Astrocyte (in vitro differentiated cells and primary cell): Measurements from ENCODE around the gene KBTBD2. TPM values are rescaled to one million over a fixed set of nuclear protein-coding genes. Genes with fewer than 3 reads are reported as not detected.

Experiments used
- DNase-seq: peaks from one replicate; pipeline ENCODE4 v3.0.0-alpha.2; 2010; ENCODE audit warnings: low read depth
- FAIRE-seq: peaks from 2 replicates; lab custom pipeline; 2011; peaks lifted over from hg19 to GRCh38; lab: Jason Lieb, UNC
- H2AFZ ChIP-seq: 2 replicates; pipeline ENCODE4 v1.6.0; 2012; ENCODE audit warnings: low read depth, low read length, inconsistent platforms
- H3K27ac ChIP-seq: 2 replicates; pipeline ENCODE4 v1.5.1; 2011; ENCODE audit warnings: low read depth, low read length, inconsistent platforms
- H3K27me3 ChIP-seq: 2 replicates; pipeline ENCODE4 v1.6.0; 2011; ENCODE audit warnings: low read length, inconsistent platforms; ENCODE audit not compliant: insufficient read depth
- H3K36me3 ChIP-seq: 2 replicates; pipeline ENCODE4 v1.5.1; 2011; ENCODE audit warnings: low read length, inconsistent platforms; ENCODE audit not compliant: insufficient read depth
- H3K4me1 ChIP-seq: 2 replicates; pipeline ENCODE4 v1.5.1; 2011; ENCODE audit warnings: low read length, inconsistent platforms; ENCODE audit not compliant: insufficient read depth
- H3K4me2 ChIP-seq: 2 replicates; pipeline ENCODE4 v1.6.0; 2012; ENCODE audit warnings: low read length, inconsistent platforms
- H3K4me3 ChIP-seq: 2 replicates; pipeline ENCODE4 v1.5.1; 2011; ENCODE audit warnings: low read depth, mild to moderate bottlenecking, low read length, inconsistent platforms; ENCODE audit not compliant: insufficient read depth
- H3K79me2 ChIP-seq: 2 replicates; pipeline ENCODE4 v1.6.0; 2012; ENCODE audit warnings: mild to moderate bottlenecking, low read length, inconsistent platforms; ENCODE audit not compliant: insufficient read depth
- H3K9ac ChIP-seq: 2 replicates; pipeline ENCODE4 v1.6.0; 2012; ENCODE audit warnings: mild to moderate bottlenecking, low read length, inconsistent platforms
- H3K9me3 ChIP-seq: 2 replicates; pipeline ENCODE4 v1.5.1; 2012; ENCODE audit warnings: low read depth, mild to moderate bottlenecking, low read length, inconsistent platforms; ENCODE audit not compliant: insufficient read depth
- H4K20me1 ChIP-seq: 2 replicates; pipeline ENCODE4 v1.6.0; 2012; ENCODE audit warnings: low read length, inconsistent platforms; ENCODE audit not compliant: insufficient read depth
- H3K27ac Mint-ChIP-seq: one replicate; pipeline ENCODE4 v1.8.0; 2021; ENCODE audit warnings: mild to moderate bottlenecking, mixed read lengths; ENCODE audit not compliant: unreplicated experiment
- H3K27me3 Mint-ChIP-seq: one replicate; pipeline ENCODE4 v1.8.0; 2021; ENCODE audit warnings: low read depth, mixed read lengths; ENCODE audit not compliant: unreplicated experiment
- H3K36me3 Mint-ChIP-seq: one replicate; pipeline ENCODE4 v1.8.0; 2021; ENCODE audit warnings: low read depth, mixed read lengths; ENCODE audit not compliant: unreplicated experiment
- H3K4me1 Mint-ChIP-seq: one replicate; pipeline ENCODE4 v1.8.0; 2021; ENCODE audit warnings: low read depth, mixed read lengths; ENCODE audit not compliant: unreplicated experiment
- H3K4me3 Mint-ChIP-seq: one replicate; pipeline ENCODE4 v1.8.0; 2021; ENCODE audit warnings: mild to moderate bottlenecking, moderate library complexity, mixed read lengths; ENCODE audit not compliant: unreplicated experiment
- H3K9me3 Mint-ChIP-seq: one replicate; pipeline ENCODE4 v1.8.0; 2021; ENCODE audit warnings: mild to moderate bottlenecking, mixed read lengths; ENCODE audit not compliant: unreplicated experiment
- CTCF ChIP-seq: IDR thresholded peaks from 2 replicates; pipeline ENCODE4 v1.5.1; 2011; ENCODE audit warnings: low read depth, mild to moderate bottlenecking, inconsistent platforms, low read length, moderate library complexity; ENCODE audit not compliant: insufficient read depth
- EZH2 ChIP-seq: IDR thresholded peaks from 2 replicates; pipeline ENCODE4 v1.6.1; 2012; ENCODE audit warnings: mild to moderate bottlenecking, low read length, inconsistent platforms; ENCODE audit not compliant: insufficient read depth
- total RNA-seq: library from RNA; stranded (reverse); gene quantifications from 2 replicates; pipeline ENCODE4 v1.2.1, GENCODE V29; 2021

KBTBD2 gene
- total RNA-seq, 1 donor from 2014 or later: 26.9 TPM

- H3K9me3 Mint-ChIP-seq: no peaks in the 10 kb centered on the region
- Histone ChIP-seq H3K79me2 (no peaks in the 10 kb centered on the region), H3K27me3 (no peaks in the 10 kb centered on the region), H4K20me1 (no peaks in the 10 kb centered on the region), H3K27ac (no peak overlapping the region), H3K9me3 (no peaks in the 10 kb centered on the region), H3K36me3 (peaks cover 14% of the 10 kb centered on the region), H3K4me2 (no peak overlapping the region), H3K4me1 (no peaks in the 10 kb centered on the region), H3K9ac (no peak overlapping the region), H2AFZ (no peak overlapping the region), H3K4me3 (no peak overlapping the region)
- H3K4me3 Mint-ChIP-seq: no peak overlapping the region
- peaks cover 10% of the 10 kb centered on the region for H3K36me3 Mint-ChIP-seq
- H3K27ac Mint-ChIP-seq: no peak overlapping the region
- H3K4me1 Mint-ChIP-seq: no peaks in the 10 kb centered on the region
- TF ChIP-seq CTCF: no peak
- TF ChIP-seq EZH2: no peak
- FAIRE-seq (no peak), DNase-seq (no peak)
- no peaks in the 10 kb centered on the region for H3K27me3 Mint-ChIP-seq
Measured at GRCh38 chr7:32915041-32915536, 23.5 kb upstream of the KBTBD2 start.

GRCh38 chr7:32914184-32914583 is 22.6 kb upstream of the KBTBD2 start:
- Histone ChIP-seq H3K4me3 (no peak overlapping the region), H3K27me3 (no peaks in the 10 kb centered on the region), H3K79me2 (no peaks in the 10 kb centered on the region), H4K20me1 (no peaks in the 10 kb centered on the region), H3K4me2 (no peak overlapping the region), H3K4me1 (no peaks in the 10 kb centered on the region), H3K9me3 (no peaks in the 10 kb centered on the region), H3K36me3 (peaks cover 14% of the 10 kb centered on the region), H3K27ac (no peak overlapping the region), H3K9ac (no peak overlapping the region), H2AFZ (no peak overlapping the region)
- TF ChIP-seq CTCF (no peak), EZH2 (no peak)
- FAIRE-seq: no peak
- no peaks in the 10 kb centered on the region for H3K27me3 Mint-ChIP-seq
- no peaks in the 10 kb centered on the region for H3K9me3 Mint-ChIP-seq
- H3K4me3 Mint-ChIP-seq: no peak overlapping the region
- no peaks in the 10 kb centered on the region for H3K4me1 Mint-ChIP-seq
- H3K36me3 Mint-ChIP-seq: peaks cover 10% of the 10 kb centered on the region
- H3K27ac Mint-ChIP-seq: no peak overlapping the region
- no peak for DNase-seq

- Histone ChIP-seq H3K4me2 (no peak overlapping the region), H3K36me3 (peaks cover 2% of the 10 kb centered on the region), H4K20me1 (no peaks in the 10 kb centered on the region), H2AFZ (no peak overlapping the region), H3K27me3 (no peaks in the 10 kb centered on the region), H3K9me3 (no peaks in the 10 kb centered on the region), H3K4me1 (no peaks in the 10 kb centered on the region), H3K79me2 (no peaks in the 10 kb centered on the region), H3K27ac (no peak overlapping the region), H3K9ac (no peak overlapping the region), H3K4me3 (no peak overlapping the region)
- peaks cover 5% of the 10 kb centered on the region for H3K36me3 Mint-ChIP-seq
- H3K27me3 Mint-ChIP-seq: no peaks in the 10 kb centered on the region
- H3K27ac Mint-ChIP-seq: no peak overlapping the region
- no peak overlapping the region for H3K4me3 Mint-ChIP-seq
- DNase-seq (no peak), FAIRE-seq (no peak)
- no peaks in the 10 kb centered on the region for H3K4me1 Mint-ChIP-seq
- TF ChIP-seq EZH2 (no peak), CTCF (no peak)
- no peaks in the 10 kb centered on the region for H3K9me3 Mint-ChIP-seq
Measured at GRCh38 chr7:32910195-32910594, 18.6 kb upstream of the KBTBD2 start.
